Astrocyte (in vitro differentiated cells and primary cell): ENCODE data around the gene CD180. TPM values are rescaled to one million over a fixed set of nuclear protein-coding genes. Genes with fewer than 3 reads are reported as not detected.

Experiments
- DNase-seq: peaks from one replicate; pipeline ENCODE4 v3.0.0-alpha.2; 2010; ENCODE audit warnings: low read depth
- FAIRE-seq: peaks from 2 replicates; lab custom pipeline; 2011; peaks lifted over from hg19 to GRCh38; lab: Jason Lieb, UNC
- H2AFZ ChIP-seq: 2 replicates; pipeline ENCODE4 v1.6.0; 2012; ENCODE audit warnings: low read depth, low read length, inconsistent platforms
- H3K27ac ChIP-seq: 2 replicates; pipeline ENCODE4 v1.5.1; 2011; ENCODE audit warnings: low read depth, low read length, inconsistent platforms
- H3K27me3 ChIP-seq: 2 replicates; pipeline ENCODE4 v1.6.0; 2011; ENCODE audit warnings: low read length, inconsistent platforms; ENCODE audit not compliant: insufficient read depth
- H3K36me3 ChIP-seq: 2 replicates; pipeline ENCODE4 v1.5.1; 2011; ENCODE audit warnings: low read length, inconsistent platforms; ENCODE audit not compliant: insufficient read depth
- H3K4me1 ChIP-seq: 2 replicates; pipeline ENCODE4 v1.5.1; 2011; ENCODE audit warnings: low read length, inconsistent platforms; ENCODE audit not compliant: insufficient read depth
- H3K4me2 ChIP-seq: 2 replicates; pipeline ENCODE4 v1.6.0; 2012; ENCODE audit warnings: low read length, inconsistent platforms
- H3K4me3 ChIP-seq: 2 replicates; pipeline ENCODE4 v1.5.1; 2011; ENCODE audit warnings: low read depth, mild to moderate bottlenecking, low read length, inconsistent platforms; ENCODE audit not compliant: insufficient read depth
- H3K79me2 ChIP-seq: 2 replicates; pipeline ENCODE4 v1.6.0; 2012; ENCODE audit warnings: mild to moderate bottlenecking, low read length, inconsistent platforms; ENCODE audit not compliant: insufficient read depth
- H3K9ac ChIP-seq: 2 replicates; pipeline ENCODE4 v1.6.0; 2012; ENCODE audit warnings: mild to moderate bottlenecking, low read length, inconsistent platforms
- H3K9me3 ChIP-seq: 2 replicates; pipeline ENCODE4 v1.5.1; 2012; ENCODE audit warnings: low read depth, mild to moderate bottlenecking, low read length, inconsistent platforms; ENCODE audit not compliant: insufficient read depth
- H4K20me1 ChIP-seq: 2 replicates; pipeline ENCODE4 v1.6.0; 2012; ENCODE audit warnings: low read length, inconsistent platforms; ENCODE audit not compliant: insufficient read depth
- H3K27ac Mint-ChIP-seq: one replicate; pipeline ENCODE4 v1.8.0; 2021; ENCODE audit warnings: mild to moderate bottlenecking, mixed read lengths; ENCODE audit not compliant: unreplicated experiment
- H3K27me3 Mint-ChIP-seq: one replicate; pipeline ENCODE4 v1.8.0; 2021; ENCODE audit warnings: low read depth, mixed read lengths; ENCODE audit not compliant: unreplicated experiment
- H3K36me3 Mint-ChIP-seq: one replicate; pipeline ENCODE4 v1.8.0; 2021; ENCODE audit warnings: low read depth, mixed read lengths; ENCODE audit not compliant: unreplicated experiment
- H3K4me1 Mint-ChIP-seq: one replicate; pipeline ENCODE4 v1.8.0; 2021; ENCODE audit warnings: low read depth, mixed read lengths; ENCODE audit not compliant: unreplicated experiment
- H3K4me3 Mint-ChIP-seq: one replicate; pipeline ENCODE4 v1.8.0; 2021; ENCODE audit warnings: mild to moderate bottlenecking, moderate library complexity, mixed read lengths; ENCODE audit not compliant: unreplicated experiment
- H3K9me3 Mint-ChIP-seq: one replicate; pipeline ENCODE4 v1.8.0; 2021; ENCODE audit warnings: mild to moderate bottlenecking, mixed read lengths; ENCODE audit not compliant: unreplicated experiment
- EZH2 ChIP-seq: IDR thresholded peaks from 2 replicates; pipeline ENCODE4 v1.6.1; 2012; ENCODE audit warnings: mild to moderate bottlenecking, low read length, inconsistent platforms; ENCODE audit not compliant: insufficient read depth
- total RNA-seq: library from RNA; stranded (reverse); gene quantifications from 2 replicates; pipeline ENCODE4 v1.2.1, GENCODE V29; 2021
- TF ChIP-seq, protein P1 (sequence below): IDR thresholded peaks from 2 replicates; pipeline ENCODE4 v1.5.1; 2011; ENCODE audit warnings: low read depth, mild to moderate bottlenecking, inconsistent platforms, low read length, moderate library complexity; ENCODE audit not compliant: insufficient read depth

The CD180 gene
- total RNA-seq, 1 donor from 2014 or later, result not detected

DNA sequence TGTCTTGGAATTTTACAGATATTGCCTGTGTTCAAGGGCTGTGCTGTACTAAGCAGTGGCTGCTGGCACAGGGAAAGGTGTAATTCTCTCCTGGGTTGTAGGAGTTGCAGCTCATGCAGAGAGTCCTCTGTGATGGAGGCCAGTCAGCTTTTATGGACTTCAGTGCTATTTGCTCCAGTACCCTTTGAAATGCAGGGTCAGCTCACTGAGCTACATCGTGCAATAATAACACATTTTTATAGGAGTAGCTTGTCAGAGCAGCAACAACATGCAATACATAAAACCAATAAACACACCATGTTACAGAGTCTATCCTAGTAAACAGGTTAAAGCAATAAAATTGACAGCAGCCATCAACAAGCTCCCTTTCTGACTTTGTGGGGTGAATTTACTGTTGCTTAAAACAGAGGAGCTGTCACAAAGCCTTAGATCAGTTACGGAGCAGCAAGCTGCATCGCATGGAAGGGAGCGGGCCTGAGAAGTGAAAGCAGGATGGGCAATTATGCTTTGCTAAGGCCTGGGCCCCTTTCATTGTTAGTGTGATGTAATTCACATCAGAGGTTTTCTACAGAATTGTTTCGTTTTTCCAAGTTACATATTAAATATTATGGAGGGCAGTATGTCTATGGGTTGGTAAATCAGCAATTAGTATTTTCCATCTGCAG lies 16.8 kb downstream of the CD180 start:
- Histone ChIP-seq H3K9me3 (no peaks in the 10 kb centered on the region), H3K36me3 (no peaks in the 10 kb centered on the region), H3K79me2 (no peaks in the 10 kb centered on the region), H2AFZ (no peak overlapping the region), H3K9ac (no peak overlapping the region), H3K4me3 (no peak overlapping the region), H3K27me3 (no peaks in the 10 kb centered on the region), H3K27ac (no peak overlapping the region), H3K4me1 (peaks cover 10% of the 10 kb centered on the region), H4K20me1 (no peaks in the 10 kb centered on the region), H3K4me2 (no peak overlapping the region)
- TF ChIP-seq EZH2, result no peak
- TF ChIP-seq, protein P1, sequence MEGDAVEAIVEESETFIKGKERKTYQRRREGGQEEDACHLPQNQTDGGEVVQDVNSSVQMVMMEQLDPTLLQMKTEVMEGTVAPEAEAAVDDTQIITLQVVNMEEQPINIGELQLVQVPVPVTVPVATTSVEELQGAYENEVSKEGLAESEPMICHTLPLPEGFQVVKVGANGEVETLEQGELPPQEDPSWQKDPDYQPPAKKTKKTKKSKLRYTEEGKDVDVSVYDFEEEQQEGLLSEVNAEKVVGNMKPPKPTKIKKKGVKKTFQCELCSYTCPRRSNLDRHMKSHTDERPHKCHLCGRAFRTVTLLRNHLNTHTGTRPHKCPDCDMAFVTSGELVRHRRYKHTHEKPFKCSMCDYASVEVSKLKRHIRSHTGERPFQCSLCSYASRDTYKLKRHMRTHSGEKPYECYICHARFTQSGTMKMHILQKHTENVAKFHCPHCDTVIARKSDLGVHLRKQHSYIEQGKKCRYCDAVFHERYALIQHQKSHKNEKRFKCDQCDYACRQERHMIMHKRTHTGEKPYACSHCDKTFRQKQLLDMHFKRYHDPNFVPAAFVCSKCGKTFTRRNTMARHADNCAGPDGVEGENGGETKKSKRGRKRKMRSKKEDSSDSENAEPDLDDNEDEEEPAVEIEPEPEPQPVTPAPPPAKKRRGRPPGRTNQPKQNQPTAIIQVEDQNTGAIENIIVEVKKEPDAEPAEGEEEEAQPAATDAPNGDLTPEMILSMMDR, result no peak
- Mint-ChIP-seq H3K27me3 (no peaks in the 10 kb centered on the region), H3K27ac (no peak overlapping the region), H3K9me3 (peaks cover 3% of the 10 kb centered on the region), H3K4me3 (no peak overlapping the region), H3K4me1 (peaks cover 16% of the 10 kb centered on the region), H3K36me3 (no peaks in the 10 kb centered on the region)
- FAIRE-seq (no peak), DNase-seq (no peak)

DNA sequence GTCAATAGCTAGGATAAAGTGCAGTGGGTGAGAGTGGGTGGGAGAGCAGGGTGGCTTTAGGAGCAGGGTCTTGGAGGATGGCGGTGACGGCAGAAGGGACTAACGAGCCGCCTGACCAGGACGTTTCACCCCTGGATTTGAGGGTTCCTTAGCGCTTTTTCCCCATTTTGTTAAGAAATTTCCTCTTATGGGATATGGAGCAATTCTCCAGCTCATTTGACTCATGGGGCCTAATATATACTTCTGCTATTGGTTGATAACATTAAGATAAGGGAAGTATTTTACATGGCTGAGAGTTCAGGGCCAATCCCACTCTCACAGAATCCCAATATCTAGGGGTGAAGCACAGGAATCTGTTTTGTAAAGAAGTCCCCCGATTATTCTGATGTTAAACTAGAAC lies 17.6 kb downstream of the CD180 start:
- no peak overlapping the region for H3K4me2 ChIP-seq
- H3K36me3 ChIP-seq, result no peaks in the 10 kb centered on the region
- FAIRE-seq (no peak), DNase-seq (no peak)
- no peak overlapping the region for H2AFZ ChIP-seq
- H3K27ac ChIP-seq, result no peak overlapping the region
- H3K4me3 ChIP-seq, result no peak overlapping the region
- H3K9me3 ChIP-seq, result no peaks in the 10 kb centered on the region
- no peaks in the 10 kb centered on the region for H3K79me2 ChIP-seq
- H3K27me3 Mint-ChIP-seq, result no peaks in the 10 kb centered on the region
- no peak overlapping the region for H3K27ac Mint-ChIP-seq
- H3K4me1 ChIP-seq, result peaks cover 10% of the 10 kb centered on the region
- H3K36me3 Mint-ChIP-seq, result no peaks in the 10 kb centered on the region
- TF ChIP-seq, protein P1, result no peak
- no peak for TF ChIP-seq EZH2
- peaks cover 16% of the 10 kb centered on the region for H3K4me1 Mint-ChIP-seq
- no peak overlapping the region for H3K4me3 Mint-ChIP-seq
- peaks cover 3% of the 10 kb centered on the region for H3K9me3 Mint-ChIP-seq
- H3K27me3 ChIP-seq, result no peaks in the 10 kb centered on the region
- no peaks in the 10 kb centered on the region for H4K20me1 ChIP-seq
- H3K9ac ChIP-seq, result no peak overlapping the region

GRCh38 chr5:67178085-67178484 lies 18.5 kb downstream of the CD180 start:
- peak; percentile 35 for DNase-seq
- Histone ChIP-seq H3K79me2 (no peaks in the 10 kb centered on the region), H2AFZ (no peak overlapping the region), H3K27ac (no peak overlapping the region), H3K36me3 (no peaks in the 10 kb centered on the region), H3K9me3 (no peaks in the 10 kb centered on the region), H3K4me2 (no peak overlapping the region), H4K20me1 (no peaks in the 10 kb centered on the region), H3K4me3 (no peak overlapping the region), H3K9ac (no peak overlapping the region), H3K27me3 (no peaks in the 10 kb centered on the region), H3K4me1 (peaks cover 10% of the 10 kb centered on the region)
- H3K36me3 Mint-ChIP-seq, result no peaks in the 10 kb centered on the region
- H3K27me3 Mint-ChIP-seq, result no peaks in the 10 kb centered on the region
- peaks cover 15% of the 10 kb centered on the region for H3K4me1 Mint-ChIP-seq
- FAIRE-seq, result no peak
- H3K9me3 Mint-ChIP-seq, result peaks cover 3% of the 10 kb centered on the region
- no peak overlapping the region for H3K27ac Mint-ChIP-seq
- TF ChIP-seq, protein P1, result no peak
- TF ChIP-seq EZH2, result no peak
- H3K4me3 Mint-ChIP-seq, result no peak overlapping the region
